ENCODE results near the gene DPH7.
"Not testable (repeated sequence)": the region's sequence is repeated elsewhere in the genome, so short reads cannot be mapped to it uniquely, and the experiment has no call there.

DPH7 gene

DNA sequence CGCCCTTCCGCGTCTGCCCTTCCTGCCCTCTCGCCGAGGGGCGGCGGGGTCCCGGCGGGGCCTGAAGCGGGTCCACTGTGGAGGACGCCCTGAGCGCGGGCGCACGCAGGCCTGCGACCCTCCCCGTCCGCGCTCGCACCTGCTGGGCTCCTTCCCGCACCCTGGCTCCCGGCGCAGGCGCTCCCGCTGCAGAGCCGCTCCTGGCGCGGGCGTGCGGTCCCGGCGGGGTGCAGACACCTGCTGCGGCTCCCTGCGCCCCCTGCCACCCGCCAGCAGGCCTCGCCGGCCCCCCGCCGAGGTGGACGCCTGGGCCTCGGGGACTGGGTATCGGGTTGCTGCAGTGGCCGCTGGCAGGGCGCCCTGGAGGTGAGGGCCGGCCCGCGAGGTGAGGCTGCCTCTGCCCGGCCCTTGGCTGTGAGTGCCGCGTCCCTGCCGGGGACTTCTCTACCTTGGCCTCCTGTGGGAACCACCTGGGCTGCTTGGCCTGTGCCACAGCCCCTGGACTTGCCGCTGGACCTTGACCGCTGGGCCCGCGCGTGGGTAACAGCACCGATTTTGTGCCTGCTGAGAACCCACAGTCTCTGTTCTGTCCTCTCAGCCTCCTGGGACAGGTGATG is 27.4 kb upstream of the DPH7 start:
- no peak for DNase-seq

DNA sequence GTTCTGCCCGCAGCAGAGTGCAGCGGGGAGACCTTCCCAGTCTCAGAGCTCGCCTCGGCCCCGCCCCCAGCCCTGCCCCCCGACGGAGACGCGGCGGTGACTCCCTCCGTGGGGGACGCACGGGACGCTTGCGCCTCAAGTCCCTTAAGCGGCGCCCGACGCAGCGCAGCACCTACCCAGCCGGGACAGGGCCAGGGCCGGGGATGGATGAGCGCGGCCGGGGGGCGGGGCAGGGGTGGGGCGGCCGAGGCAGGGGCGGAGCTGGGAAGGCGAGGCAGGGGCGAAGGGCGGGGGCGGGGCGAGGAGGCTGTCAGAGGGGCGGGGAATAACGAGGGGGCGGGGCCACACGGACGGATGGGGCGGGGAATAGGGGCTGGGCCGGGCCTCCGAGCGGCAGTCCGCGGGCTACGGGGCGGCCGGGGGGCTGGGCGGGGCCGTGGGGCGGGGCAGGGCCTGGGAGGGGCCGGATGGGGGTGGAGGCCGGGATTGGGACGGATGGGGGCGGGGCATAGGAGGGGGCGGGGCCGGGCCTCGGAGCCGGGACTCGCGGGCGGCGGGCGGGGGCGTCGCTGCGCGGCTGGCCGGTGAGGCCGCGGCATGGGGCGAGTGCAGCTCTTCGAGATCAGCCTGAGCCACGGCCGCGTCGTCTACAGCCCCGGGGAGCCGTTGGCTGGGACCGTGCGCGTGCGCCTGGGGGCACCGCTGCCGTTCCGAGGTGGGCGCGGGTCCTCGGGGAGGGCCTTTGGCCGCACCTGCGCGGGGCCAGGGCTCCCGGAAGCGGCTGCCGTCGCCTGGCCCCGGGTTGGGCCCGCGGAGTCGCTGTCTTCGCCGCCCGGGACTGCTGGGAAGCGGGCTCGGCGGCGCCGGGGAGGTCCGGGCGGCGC is 26.6 kb upstream of the DPH7 start, which contains the start of gene ARRDC1:
TSS of gene ARRDC1 (plus strand) at position 566 of the 884 bp plus-strand sequence. CDS start at position 598, 32 bp downstream.
- peak; percentile 64 for DNase-seq

- no peak for DNase-seq
Observed at GRCh38 chr9:137604345-137605086, 25.8 kb upstream of the DPH7 start.

GRCh38 chr9:137603879-137604278 is 25.2 kb upstream of the DPH7 start:
- no peak for DNase-seq

DNA sequence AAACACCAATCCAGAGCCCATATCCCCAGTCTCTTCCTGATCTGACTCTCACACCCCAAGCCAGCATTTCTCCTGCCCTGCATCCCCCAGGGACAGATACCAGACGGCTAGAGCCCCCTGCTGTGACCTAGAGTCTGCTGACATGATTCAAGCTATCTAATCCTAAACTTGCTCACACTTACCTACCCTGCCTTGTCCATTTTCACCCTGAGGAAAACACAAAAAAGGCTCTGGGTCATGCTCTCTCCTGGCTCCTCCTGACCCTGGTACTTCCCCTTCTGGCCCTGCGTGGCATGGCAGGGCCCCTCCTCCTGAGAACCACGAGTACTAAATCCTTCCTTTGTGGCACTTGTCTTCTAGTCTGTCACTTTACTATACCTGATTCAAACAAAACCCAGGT is 23.9 kb upstream of the DPH7 start:
- no peak for DNase-seq

- no peak for DNase-seq
Observed at GRCh38 chr9:137598943-137599342, 20.2 kb upstream of the DPH7 start.

GRCh38 chr9:137596577-137596976 is 17.9 kb upstream of the DPH7 start:
- not testable (repeated sequence) for DNase-seq

- no peak for DNase-seq
Observed at GRCh38 chr9:137593176-137593575, 14.5 kb upstream of the DPH7 start.

- no peak for DNase-seq
Observed at GRCh38 chr9:137592767-137593166, 14.0 kb upstream of the DPH7 start.

- DNase-seq: peak; percentile 85
Observed at GRCh38 chr9:137590469-137591383, 12.0 kb upstream of the DPH7 start, which contains the start of gene ZMYND19. ZMYND19 (minus strand) TSS chr9:137590512; CDS start chr9:137590263, 249 bp downstream.

GRCh38 chr9:137590123-137590468 is 11.4 kb upstream of the DPH7 start:
- DNase-seq: no peak

GRCh38 chr9:137589441-137590122 is 10.9 kb upstream of the DPH7 start:
- DNase-seq: no peak

- no peak for DNase-seq
Observed at GRCh38 chr9:137588891-137589290, 10.2 kb upstream of the DPH7 start.

GRCh38 chr9:137588311-137588710 is 9.6 kb upstream of the DPH7 start:
- no peak for DNase-seq

- DNase-seq: no peak
Observed at GRCh38 chr9:137586854-137587253, 8.1 kb upstream of the DPH7 start.

DNA sequence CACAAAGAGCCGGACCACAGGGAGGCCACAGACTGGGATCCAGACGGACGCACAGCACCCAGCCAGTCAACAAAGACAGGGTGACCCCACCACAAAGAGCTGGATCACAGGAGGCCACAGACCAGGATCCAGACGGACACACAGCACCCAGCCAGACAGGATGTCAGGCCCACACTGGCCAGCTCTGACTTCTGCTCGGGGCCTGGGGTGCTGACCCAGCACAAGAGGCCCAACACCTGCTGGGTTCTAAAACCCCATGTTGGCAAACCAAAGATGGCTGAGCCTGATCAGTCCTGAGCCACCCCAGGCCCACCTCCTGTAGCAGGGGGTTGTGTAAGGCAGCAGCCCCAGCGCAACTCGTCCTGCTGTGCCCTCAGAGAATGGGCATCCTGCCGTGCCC is 5.2 kb upstream of the DPH7 start:
- no peak for DNase-seq

DNA sequence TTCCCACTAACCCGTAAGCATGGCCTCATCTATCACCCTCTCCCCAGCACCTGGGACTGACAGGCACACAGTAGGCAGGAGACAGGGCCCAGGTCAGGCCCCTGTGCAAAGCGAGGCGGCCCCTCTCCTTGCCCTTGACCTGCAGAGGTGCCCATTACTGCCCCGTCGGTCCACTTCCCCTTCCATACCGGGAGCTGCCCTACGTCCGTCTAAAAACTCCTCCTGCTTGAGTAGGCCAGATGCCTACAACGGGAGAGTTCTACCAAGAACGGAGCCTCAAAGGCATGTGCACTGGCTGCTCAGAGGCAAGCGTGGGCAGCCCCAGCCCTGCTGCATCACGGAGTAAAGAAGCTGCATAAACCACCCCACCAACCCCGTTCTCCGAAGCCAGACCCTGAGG is 4.6 kb upstream of the DPH7 start:
- no peak for DNase-seq

DNA sequence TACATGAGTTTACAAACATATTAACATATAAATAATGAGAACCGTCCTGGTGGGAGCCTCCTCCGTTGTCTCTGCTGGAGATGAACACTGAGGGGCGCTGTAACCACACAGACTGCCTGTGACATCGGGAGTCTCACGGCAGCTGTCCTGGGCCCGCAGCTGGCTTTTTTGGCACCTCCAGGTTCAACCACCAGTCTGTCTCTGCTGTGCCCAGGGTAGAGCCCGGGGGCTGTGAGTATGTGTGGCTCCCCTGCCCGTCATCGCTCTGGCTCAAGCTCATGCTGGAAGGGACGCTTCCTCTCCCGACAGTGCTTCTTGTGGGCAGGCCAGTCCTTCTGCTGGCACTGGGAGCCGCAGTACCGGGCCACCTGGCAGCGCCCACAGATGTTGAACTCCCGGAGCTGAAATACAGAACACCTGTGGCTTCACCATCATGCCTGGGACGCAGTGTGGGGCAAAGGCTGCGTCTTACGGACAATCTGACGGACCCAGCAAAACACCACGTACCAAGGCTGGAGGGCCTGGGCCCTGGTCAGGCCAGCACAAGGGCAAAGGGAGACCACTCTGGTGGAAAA is 3.6 kb upstream of the DPH7 start:
- DNase-seq: no peak

- no peak for DNase-seq
Observed at GRCh38 chr9:137581361-137582285, 2.9 kb upstream of the DPH7 start.

DNA sequence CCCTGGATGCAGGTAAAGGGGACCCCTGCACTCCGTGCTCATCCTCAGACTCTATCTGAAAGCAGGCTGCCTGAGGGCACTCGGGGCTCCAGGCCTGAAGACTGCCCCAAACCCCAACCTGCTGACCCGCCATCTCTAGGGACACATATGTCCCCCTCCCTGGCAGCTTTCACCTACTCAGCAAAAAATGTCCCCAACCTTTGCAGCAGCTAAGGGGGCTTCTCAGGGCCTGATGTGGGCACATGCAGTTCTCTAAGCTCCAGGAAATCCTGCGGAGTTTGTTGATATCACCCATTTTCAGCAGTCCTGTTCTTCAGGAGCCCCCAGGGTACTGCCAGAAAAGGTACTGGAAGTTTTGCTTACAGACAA is 2.2 kb upstream of the DPH7 start:
- no peak for DNase-seq

Measured in NCI-H1092 (cell line).